GM19240 (cell line): ENCODE data around the gene NEB.
"Not testable (repeated sequence)": the region's sequence is repeated elsewhere in the genome, so short reads cannot be mapped to it uniquely, and the experiment has no call there.

ENCODE experiments used
- DNase-seq: peaks from one replicate; pipeline ENCODE4 v3.0.0; 2011; ENCODE audit warnings: low spot score; ENCODE audit not compliant: insufficient read length

Gene NEB

GRCh38 chr2:151761687-151762086 lies 27.4 kb upstream of the NEB start:
- DNase-seq: no peak

- no peak for DNase-seq
Observed at GRCh38 chr2:151761193-151761592, 26.9 kb upstream of the NEB start.

- DNase-seq: no peak
Observed at GRCh38 chr2:151760139-151760650, 25.9 kb upstream of the NEB start.

- DNase-seq: no peak
Observed at GRCh38 chr2:151758744-151759143, 24.5 kb upstream of the NEB start.

GRCh38 chr2:151757861-151758260 lies 23.6 kb upstream of the NEB start:
- DNase-seq: no peak

GRCh38 chr2:151756820-151757219 lies 22.5 kb upstream of the NEB start:
- DNase-seq: no peak

GRCh38 chr2:151754253-151754897 lies 20.1 kb upstream of the NEB start:
- DNase-seq: no peak

GRCh38 chr2:151753540-151753939 lies 19.3 kb upstream of the NEB start:
- no peak for DNase-seq

- DNase-seq: not testable (repeated sequence)
Observed at GRCh38 chr2:151745261-151745660, 11.0 kb upstream of the NEB start.

GRCh38 chr2:151730262-151730975 lies 3.9 kb downstream of the NEB start:
- DNase-seq: no peak

GRCh38 chr2:151729837-151730236 lies 4.4 kb downstream of the NEB start:
- DNase-seq: no peak

GRCh38 chr2:151729415-151729811 lies 4.9 kb downstream of the NEB start:
- DNase-seq: no peak

GRCh38 chr2:151728804-151729414 lies 5.4 kb downstream of the NEB start:
- DNase-seq: no peak

GRCh38 chr2:151727593-151728552 lies 6.4 kb downstream of the NEB start:
- DNase-seq: no peak

- DNase-seq: no peak
Observed at GRCh38 chr2:151721161-151721560, 13.1 kb downstream of the NEB start.

- no peak for DNase-seq
Observed at GRCh38 chr2:151720521-151720920, 13.8 kb downstream of the NEB start.

GRCh38 chr2:151718796-151719195 lies 15.5 kb downstream of the NEB start:
- DNase-seq: no peak

- no peak for DNase-seq
Observed at GRCh38 chr2:151718247-151718646, 16.0 kb downstream of the NEB start.

- DNase-seq: no peak
Observed at GRCh38 chr2:151716721-151717120, 17.6 kb downstream of the NEB start.

- DNase-seq: no peak
Observed at GRCh38 chr2:151713291-151713903, 20.9 kb downstream of the NEB start.

- no peak for DNase-seq
Observed at GRCh38 chr2:151711025-151711424, 23.3 kb downstream of the NEB start.
